CD14-positive monocyte (primary cell): Measurements from ENCODE around the gene TRABD2B. TPM values are rescaled to one million over a fixed set of nuclear protein-coding genes. Genes with fewer than 3 reads are reported as not detected.

Source experiments
- DNase-seq, 3 donors: peaks; one replicate each; pipeline ENCODE4 v3.0.0-alpha.2; 2011 to 2022
- H2AFZ ChIP-seq: 2 replicates; pipeline ENCODE4 v1.6.0; 2012; ENCODE audit warnings: mild to moderate bottlenecking, low read depth, low read length, inconsistent platforms; ENCODE audit not compliant: insufficient read depth, poor library complexity, severe bottlenecking
- H3K27ac ChIP-seq, 2 donors: 1 replicate in 1 of 2; 2 replicates in 1 of 2; pipeline ENCODE4 v1.5.1; 2012 to 2013; ENCODE audit warnings: low read length in 2 of 2, control low read depth in 1 of 2, inconsistent platforms in 1 of 2, low read depth in 1 of 2, mild to moderate bottlenecking in 1 of 2
- H3K27me3 ChIP-seq, 2 donors: one replicate each; pipeline versions ENCODE4 v1.6.0 to v1.6.1; 2011 to 2013; ENCODE audit warnings: low read length in 2 of 2; ENCODE audit not compliant: control insufficient read depth in 2 of 2, insufficient read depth in 2 of 2
- H3K36me3 ChIP-seq, 2 donors: replicated peaks in 1 of 2; 1 replicate in 1 of 2; 2 replicates in 1 of 2; pipeline versions ENCODE4 v1.5.1 to v1.6.1; 2012 to 2013; ENCODE audit warnings: low read length in 2 of 2, control low read depth in 1 of 2, inconsistent platforms in 1 of 2, mild to moderate bottlenecking in 1 of 2; ENCODE audit not compliant: insufficient read depth in 2 of 2, control insufficient read depth in 1 of 2
- H3K4me1 ChIP-seq, 2 donors: 1 replicate in 1 of 2; 2 replicates in 1 of 2; pipeline versions ENCODE4 v1.5.1 to v1.6.1; 2012 to 2013; ENCODE audit warnings: low read length in 2 of 2, control low read depth in 1 of 2, inconsistent platforms in 1 of 2, mild to moderate bottlenecking in 1 of 2, moderate library complexity in 1 of 2; ENCODE audit not compliant: insufficient read depth in 2 of 2, control insufficient read depth in 1 of 2
- H3K4me2 ChIP-seq: replicated peaks from 2 replicates; pipeline ENCODE3; 2012; ENCODE audit warnings: low read length, moderate library complexity, mild to moderate bottlenecking; ENCODE audit not compliant: poor library complexity, severe bottlenecking; ENCODE audit errors: extremely low read depth
- H3K4me3 ChIP-seq, 3 experiments: fragments of 200-600 bp in 1 of 3; sonication (generic) in 1 of 3; replicated peaks in 1 of 3; 1 replicate in 2 of 3; 2 replicates in 1 of 3; pipeline ENCODE4 v1.5.1; 2011 to 2013; ENCODE audit warnings: low read length in 3 of 3, mild to moderate bottlenecking in 3 of 3, control low read depth in 2 of 3, low read depth in 2 of 3, inconsistent platforms in 1 of 3, moderate library complexity in 1 of 3
- H3K79me2 ChIP-seq: 2 replicates; pipeline ENCODE4 v1.6.0; 2012; ENCODE audit warnings: mild to moderate bottlenecking, control low read depth, inconsistent platforms, low read length, moderate library complexity; ENCODE audit not compliant: insufficient read depth
- H3K9ac ChIP-seq: 2 replicates; pipeline ENCODE4 v1.6.0; 2017; ENCODE audit warnings: low read length, mild to moderate bottlenecking; ENCODE audit not compliant: insufficient read depth, poor library complexity, severe bottlenecking
- H3K9me3 ChIP-seq, 2 donors: replicated peaks in 1 of 2; 1 replicate in 1 of 2; 2 replicates in 1 of 2; pipeline versions ENCODE4 v1.5.1 to v1.6.1; 2012 to 2013; ENCODE audit warnings: low read length in 2 of 2, control low read depth in 1 of 2; ENCODE audit not compliant: control insufficient read depth in 1 of 2, insufficient read depth in 1 of 2
- H4K20me1 ChIP-seq: 2 replicates; pipeline ENCODE4 v1.6.0; 2012; ENCODE audit warnings: mild to moderate bottlenecking, low read length, control low read depth, moderate library complexity; ENCODE audit not compliant: insufficient read depth
- H3K27ac Mint-ChIP-seq, 7 donors: one replicate each; pipeline ENCODE4 v1.8.0; 2020; ENCODE audit warnings: mild to moderate bottlenecking in 7 of 7, mixed read lengths in 7 of 7, moderate library complexity in 6 of 7, inconsistent platforms in 2 of 7
- H3K27me3 Mint-ChIP-seq, 3 donors: one replicate each; pipeline ENCODE4 v1.8.0; 2021 to 2022; ENCODE audit warnings: low read depth in 3 of 3, mild to moderate bottlenecking in 3 of 3, mixed read lengths in 3 of 3, moderate library complexity in 3 of 3, inconsistent platforms in 1 of 3
- H3K36me3 Mint-ChIP-seq, 2 donors: one replicate each; pipeline ENCODE4 v1.8.0; 2020; ENCODE audit warnings: mixed read lengths in 2 of 2, inconsistent platforms in 1 of 2, mild to moderate bottlenecking in 1 of 2
- H3K4me1 Mint-ChIP-seq: one replicate; pipeline ENCODE4 v1.8.0; 2020; ENCODE audit warnings: mild to moderate bottlenecking, mixed read lengths
- H3K4me3 Mint-ChIP-seq, 2 donors: one replicate each; pipeline ENCODE4 v1.8.0; 2020; ENCODE audit warnings: mild to moderate bottlenecking in 2 of 2, mixed read lengths in 2 of 2, moderate library complexity in 1 of 2
- H3K9me3 Mint-ChIP-seq, 7 donors: one replicate each; pipeline ENCODE4 v1.8.0; 2020 to 2022; ENCODE audit warnings: mixed read lengths in 7 of 7, mild to moderate bottlenecking in 6 of 7, moderate library complexity in 6 of 7, inconsistent platforms in 2 of 7
- WGBS: methylation state at CpG from one replicate; pipeline ENCODE4 v1.1.5; 2013; ENCODE audit warnings: missing lambda C conversion rate; ENCODE audit not compliant: insufficient coverage; 5-methylcytosine and 5-hydroxymethylcytosine counted together
- intact Hi-C, 2 donors: fragments of 100-400 bp; cut with micrococcal nuclease; formaldehyde crosslinking; loops; one replicate each; pipeline versions ENCODE4 v1.15.0 to v1.15.1; 2023
- polyA plus RNA-seq, 3 donors: library from polyadenylated mRNA; depleted of rRNA in 1 of 3; unstranded in 2 of 3; stranded (reverse) in 1 of 3; fragments of 300-500 nt in 2 of 3; fragments of >200 nt in 1 of 3; fragmentation: Illumina TruSeq in 2 of 3; gene quantifications; 1 replicate in 2 of 3; 2 replicates in 1 of 3; pipeline ENCODE4 v1.2.3, GENCODE V29; 2012 to 2021
- TF ChIP-seq, protein P1 (sequence below): fragments of 200-600 bp; IDR thresholded peaks from one replicate; pipeline ENCODE4 v1.8.0; 2022; ENCODE audit warnings: antibody characterized with exemption, mild to moderate bottlenecking

TRABD2B gene
- polyA plus RNA-seq, 3 donors, result not detected

DNA sequence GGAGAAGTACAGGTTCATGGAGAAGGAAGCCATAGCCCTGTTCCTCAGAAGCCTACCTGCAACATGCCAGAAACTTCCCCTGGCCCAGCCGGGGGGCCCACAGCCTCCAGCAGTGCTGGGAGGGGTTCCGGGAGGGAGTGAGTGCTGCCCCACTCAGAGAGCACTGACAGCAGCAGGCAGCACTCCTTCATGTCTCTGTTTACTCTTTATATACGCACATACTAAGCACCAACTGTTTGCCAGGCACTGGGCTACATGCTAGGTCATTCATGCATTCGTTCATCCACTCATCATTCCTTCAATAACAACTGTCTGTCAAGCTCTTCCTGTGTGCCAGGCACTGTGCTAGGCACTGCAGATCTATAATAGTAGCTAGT, 120.6 kb downstream of the TRABD2B start:
- Histone ChIP-seq H3K27ac (no peak overlapping the region), H3K9ac (no peak overlapping the region), H3K79me2 (no peaks in the 10 kb centered on the region), H4K20me1 (no peaks in the 10 kb centered on the region), H3K27me3 (no peaks in the 10 kb centered on the region), H3K36me3 (no peaks in the 10 kb centered on the region), H3K4me1 (no peaks in the 10 kb centered on the region), H3K4me3 (no peak overlapping the region), H3K4me2 (no peak overlapping the region), H2AFZ (no peak overlapping the region), H3K9me3 (no peaks in the 10 kb centered on the region)
- TF ChIP-seq, protein P1, sequence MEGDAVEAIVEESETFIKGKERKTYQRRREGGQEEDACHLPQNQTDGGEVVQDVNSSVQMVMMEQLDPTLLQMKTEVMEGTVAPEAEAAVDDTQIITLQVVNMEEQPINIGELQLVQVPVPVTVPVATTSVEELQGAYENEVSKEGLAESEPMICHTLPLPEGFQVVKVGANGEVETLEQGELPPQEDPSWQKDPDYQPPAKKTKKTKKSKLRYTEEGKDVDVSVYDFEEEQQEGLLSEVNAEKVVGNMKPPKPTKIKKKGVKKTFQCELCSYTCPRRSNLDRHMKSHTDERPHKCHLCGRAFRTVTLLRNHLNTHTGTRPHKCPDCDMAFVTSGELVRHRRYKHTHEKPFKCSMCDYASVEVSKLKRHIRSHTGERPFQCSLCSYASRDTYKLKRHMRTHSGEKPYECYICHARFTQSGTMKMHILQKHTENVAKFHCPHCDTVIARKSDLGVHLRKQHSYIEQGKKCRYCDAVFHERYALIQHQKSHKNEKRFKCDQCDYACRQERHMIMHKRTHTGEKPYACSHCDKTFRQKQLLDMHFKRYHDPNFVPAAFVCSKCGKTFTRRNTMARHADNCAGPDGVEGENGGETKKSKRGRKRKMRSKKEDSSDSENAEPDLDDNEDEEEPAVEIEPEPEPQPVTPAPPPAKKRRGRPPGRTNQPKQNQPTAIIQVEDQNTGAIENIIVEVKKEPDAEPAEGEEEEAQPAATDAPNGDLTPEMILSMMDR, result no peak
- H3K4me1 Mint-ChIP-seq, result no peaks in the 10 kb centered on the region
- WGBS, result 92% methylated on average over 2 of the region's 4 CpGs
- no peaks in the 10 kb centered on the region for H3K36me3 Mint-ChIP-seq
- H3K4me3 Mint-ChIP-seq, result no peak overlapping the region
- H3K27ac Mint-ChIP-seq, result no peak overlapping the region
- H3K9me3 Mint-ChIP-seq, result no peaks in the 10 kb centered on the region
- intact Hi-C loops, result no loop called here
- no peak for DNase-seq
- H3K27me3 Mint-ChIP-seq, result peaks cover 0 to 7% (median 7%) of the 10 kb centered on the region in 3 donors

DNA sequence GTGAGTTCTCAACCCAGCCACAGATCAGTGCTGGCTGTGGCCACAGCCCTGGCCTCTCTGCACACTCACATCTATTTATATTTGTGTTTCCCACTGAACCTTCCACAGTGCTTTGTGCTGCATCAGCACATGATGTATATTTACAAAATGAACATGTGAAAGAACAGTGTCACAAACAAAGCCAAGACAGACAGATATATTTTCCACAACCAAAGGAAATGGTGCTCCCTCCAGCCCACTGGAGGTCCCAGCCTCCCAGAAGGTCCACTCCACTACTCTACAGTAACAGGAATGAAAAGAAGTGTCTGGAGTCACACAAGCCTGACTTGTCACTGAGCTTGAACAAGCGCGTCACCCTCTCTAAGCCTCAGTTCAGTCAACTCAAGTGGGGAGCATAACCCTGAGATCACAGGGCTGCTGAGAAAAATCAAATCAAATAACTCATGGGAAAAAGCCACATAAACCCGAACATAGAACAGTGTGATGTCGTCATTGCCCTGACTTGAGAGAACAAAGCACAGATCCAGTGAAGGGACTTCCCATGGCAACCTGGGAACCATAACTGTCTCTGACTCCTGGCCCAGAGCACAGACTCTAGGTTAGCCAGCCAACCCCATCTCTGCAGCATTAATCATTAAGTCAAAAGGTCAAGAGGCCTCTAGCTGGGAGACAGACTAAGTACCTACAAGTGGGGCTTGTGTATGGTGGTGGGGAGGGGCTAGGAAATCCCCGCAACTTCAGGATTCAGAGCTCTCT, 121.2 kb downstream of the TRABD2B start:
- Mint-ChIP-seq H3K27ac (no peak overlapping the region), H3K36me3 (no peaks in the 10 kb centered on the region), H3K4me3 (no peak overlapping the region), H3K27me3 (peaks cover 0 to 7% (median 7%) of the 10 kb centered on the region in 3 donors), H3K9me3 (no peaks in the 10 kb centered on the region), H3K4me1 (no peaks in the 10 kb centered on the region)
- WGBS, result 89% methylated on average over 5 of the region's 5 CpGs
- DNase-seq, result no peak
- Histone ChIP-seq H3K79me2 (no peaks in the 10 kb centered on the region), H3K9me3 (no peaks in the 10 kb centered on the region), H3K4me1 (no peaks in the 10 kb centered on the region), H3K9ac (no peak overlapping the region), H3K27me3 (no peaks in the 10 kb centered on the region), H3K27ac (no peak overlapping the region), H2AFZ (no peak overlapping the region), H4K20me1 (no peaks in the 10 kb centered on the region), H3K4me2 (no peak overlapping the region), H3K4me3 (no peak overlapping the region), H3K36me3 (no peaks in the 10 kb centered on the region)
- intact Hi-C loops, result no loop called here
- TF ChIP-seq, protein P1, result no peak
